ENCODE results near the gene TFF3.

Gene TFF3

DNA sequence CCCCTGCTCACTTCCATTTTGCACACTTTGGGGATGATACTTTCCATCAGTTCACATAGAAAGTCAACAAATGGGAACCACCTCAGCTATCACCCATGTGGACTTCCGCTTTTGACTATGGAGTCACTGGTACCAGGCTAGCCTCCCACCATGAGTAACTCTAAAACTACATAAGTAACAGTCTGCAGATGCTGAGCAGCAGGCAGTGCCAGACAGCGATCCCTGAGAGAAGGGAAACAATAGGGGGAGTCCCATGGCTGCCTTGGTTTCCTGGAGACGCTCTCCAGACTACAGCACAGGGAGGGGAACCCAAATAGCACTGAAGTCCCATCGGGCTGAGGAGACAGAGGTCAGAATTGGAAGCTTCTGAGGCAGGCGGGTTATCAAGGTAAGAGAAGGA is 38.4 kb upstream of the TFF3 start:
- Mint-ChIP-seq H3K36me3 (ENCODE audit: low read depth) (no peaks in the 10 kb centered on the region), H3K27me3 (ENCODE audit: low read depth, poor library complexity) (peaks cover 23% of the 10 kb centered on the region), H3K27ac (no peak overlapping the region), H3K4me1 (peaks cover 29% of the 10 kb centered on the region), H3K9me3 (peaks cover 56% of the 10 kb centered on the region), H3K4me3 (no peak overlapping the region)
- no peak for DNase-seq
- TF ChIP-seq CTCF (IDR thresholded peaks at IDR 0.05): no peak

DNA sequence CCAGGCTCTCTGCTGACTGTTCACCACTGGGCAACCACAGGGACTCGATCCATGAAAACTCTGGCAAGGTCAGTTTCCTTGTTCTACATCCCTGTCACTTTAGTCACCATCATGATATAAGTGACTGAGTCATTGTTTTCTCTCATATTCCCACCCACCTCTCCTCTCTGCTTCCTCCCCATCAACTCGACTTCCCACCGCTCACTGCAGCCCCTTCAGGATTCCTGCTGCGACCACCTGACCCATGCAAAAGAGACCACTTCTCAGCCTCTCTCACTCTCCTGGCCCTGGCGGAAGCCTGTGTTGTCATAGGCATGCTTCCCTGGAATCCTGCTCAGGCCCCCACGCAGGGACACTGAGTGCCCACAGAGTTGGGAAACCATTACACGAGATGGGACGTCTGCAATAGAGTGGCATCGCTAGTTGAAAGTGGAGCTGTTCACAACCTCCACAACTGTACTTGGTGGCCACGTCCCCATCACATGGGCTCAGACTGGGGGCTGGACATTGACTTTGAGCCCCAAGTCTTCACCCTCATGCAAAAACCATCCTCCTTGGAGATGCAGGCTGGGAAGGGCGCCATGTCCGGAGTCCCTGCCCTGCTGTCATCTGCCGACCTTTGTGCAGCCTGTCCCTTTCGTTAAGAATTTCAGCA is 37.4 kb upstream of the TFF3 start:
- H3K9me3 Mint-ChIP-seq: peaks cover 45% of the 10 kb centered on the region
- H3K36me3 Mint-ChIP-seq (ENCODE audit: low read depth): no peaks in the 10 kb centered on the region
- TF ChIP-seq CTCF (IDR thresholded peaks at IDR 0.05): no peak
- H3K27me3 Mint-ChIP-seq (ENCODE audit: low read depth, poor library complexity): peaks cover 20% of the 10 kb centered on the region
- H3K27ac Mint-ChIP-seq: no peak overlapping the region
- peaks cover 29% of the 10 kb centered on the region for H3K4me1 Mint-ChIP-seq
- H3K4me3 Mint-ChIP-seq: no peak overlapping the region
- DNase-seq: no peak

DNA sequence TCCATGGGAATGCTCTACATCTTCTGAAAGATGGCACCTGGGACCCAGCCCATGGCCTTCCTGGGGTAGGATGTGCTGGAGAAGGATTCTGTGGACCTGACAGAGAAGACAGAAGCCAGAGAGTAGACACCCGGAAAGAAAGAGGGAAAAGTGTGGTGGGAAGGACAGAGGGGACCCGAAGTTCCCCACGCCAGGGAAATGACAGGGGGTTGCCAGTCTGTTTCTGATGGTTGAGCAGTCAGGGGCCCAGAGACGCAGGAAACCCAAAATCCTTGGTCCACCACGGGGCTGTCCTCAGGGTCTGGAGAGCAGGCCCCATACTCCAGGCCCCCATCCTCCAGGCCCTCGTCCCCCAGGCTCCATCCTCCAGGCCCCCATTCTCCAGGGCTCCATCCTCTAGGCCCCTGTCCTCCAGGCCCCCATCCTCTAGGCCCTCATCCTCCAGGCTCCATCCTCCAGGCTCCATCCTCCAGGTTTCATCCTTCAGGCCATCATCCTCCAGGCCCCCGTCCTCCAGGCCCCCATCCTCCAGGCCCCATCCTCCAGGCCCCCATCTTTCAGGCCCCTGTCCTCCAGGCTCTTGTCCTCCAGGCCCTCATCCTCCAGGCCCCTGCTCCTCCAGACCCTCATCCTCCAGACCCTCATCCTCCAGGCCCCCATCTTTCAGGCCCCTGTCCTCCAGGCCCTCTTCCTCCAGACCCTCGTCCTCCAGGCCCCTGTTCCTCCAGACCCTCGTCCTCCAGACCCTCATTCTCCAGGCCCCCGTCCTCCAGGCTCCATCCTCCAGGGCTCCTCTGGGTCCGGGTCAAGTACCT is 36.6 kb upstream of the TFF3 start:
- no peak for DNase-seq
- Mint-ChIP-seq H3K27me3 (ENCODE audit: low read depth, poor library complexity) (peaks cover 16% of the 10 kb centered on the region), H3K36me3 (ENCODE audit: low read depth) (no peaks in the 10 kb centered on the region), H3K9me3 (peaks cover 38% of the 10 kb centered on the region), H3K4me1 (peaks cover 29% of the 10 kb centered on the region), H3K4me3 (no peak overlapping the region), H3K27ac (no peak overlapping the region)
- TF ChIP-seq CTCF (IDR thresholded peaks at IDR 0.05): no peak

- peaks cover 10% of the 10 kb centered on the region for H3K27me3 Mint-ChIP-seq (ENCODE audit: low read depth, poor library complexity)
- H3K27ac Mint-ChIP-seq: peak within 1 kb of the TSS; percentile 89
- no peak within 1 kb of the TSS for H3K4me3 Mint-ChIP-seq
- TF ChIP-seq CTCF (IDR thresholded peaks at IDR 0.05): no peak
- peaks cover 30% of the 10 kb centered on the region for H3K9me3 Mint-ChIP-seq
- H3K4me1 Mint-ChIP-seq: peaks cover 29% of the 10 kb centered on the region
- DNase-seq: no peak
- no peaks in the 10 kb centered on the region for H3K36me3 Mint-ChIP-seq (ENCODE audit: low read depth)
These were observed 35.8 kb upstream of the TFF3 start, which contains the start of gene TFF2 for GRCh38 chr21:42350927-42351426. Gene TFF2, minus strand, starts transcription at chr21:42350994. Its CDS starts 37 bp downstream, at chr21:42350957.

- no peak overlapping the region for H3K4me3 Mint-ChIP-seq
- no peaks in the 10 kb centered on the region for H3K36me3 Mint-ChIP-seq (ENCODE audit: low read depth)
- peaks cover 25% of the 10 kb centered on the region for H3K9me3 Mint-ChIP-seq
- H3K4me1 Mint-ChIP-seq: peaks cover 29% of the 10 kb centered on the region
- H3K27me3 Mint-ChIP-seq (ENCODE audit: low read depth, poor library complexity): peaks cover 10% of the 10 kb centered on the region
- DNase-seq: no peak
- peak overlapping the region; percentile 89 for H3K27ac Mint-ChIP-seq
- no peak for TF ChIP-seq CTCF (IDR thresholded peaks at IDR 0.05)
These were observed 35.2 kb upstream of the TFF3 start for GRCh38 chr21:42350318-42350910.
